SU-DHL-6 (cell line): ENCODE measurements around the gene CREG2.

Experiments used
- H2AFZ ChIP-seq: fragments of 200-600 bp; sonication (generic); 2 replicates; pipeline ENCODE4 v1.6.1; 2014; ENCODE audit warnings: low read depth, mild to moderate bottlenecking, moderate library complexity, mixed read lengths, antibody characterized with exemption, low read length; ENCODE audit not compliant: severe bottlenecking
- H3F3A ChIP-seq: fragments of 200-600 bp; shearing (Covaris generic); 2 replicates; pipeline ENCODE4 v1.6.0; 2016; ENCODE audit warnings: antibody characterized with exemption, mild to moderate bottlenecking; ENCODE audit not compliant: insufficient read depth
- H3K27ac ChIP-seq: fragments of 200-600 bp; sonication (generic); 2 replicates; pipeline ENCODE4 v1.5.1; 2016; ENCODE audit warnings: low read depth, mild to moderate bottlenecking, low read length, moderate library complexity, mixed read lengths
- H3K27me3 ChIP-seq: fragments of 200-600 bp; sonication (generic), shearing (Covaris generic); 2 replicates; pipeline ENCODE4 v1.6.0; 2014; ENCODE audit warnings: mild to moderate bottlenecking, low read length
- H3K36me3 ChIP-seq: fragments of 200-600 bp; sonication (generic); 2 replicates; pipeline ENCODE4 v1.6.1; 2014; ENCODE audit warnings: mild to moderate bottlenecking, low read length, mixed read lengths
- H3K4me2 ChIP-seq: fragments of 300-600, 200-600 bp; shearing (Covaris generic), sonication (generic); 2 replicates; pipeline ENCODE4 v1.6.0; 2014; ENCODE audit warnings: low read length, low read depth, mild to moderate bottlenecking; ENCODE audit not compliant: poor library complexity, severe bottlenecking
- H3K4me3 ChIP-seq: fragments of 200-600 bp; sonication (generic); 2 replicates; pipeline ENCODE4 v1.5.1; 2014; ENCODE audit warnings: antibody characterized with exemption, low read length, mild to moderate bottlenecking, mixed read lengths; ENCODE audit not compliant: insufficient read depth, poor library complexity, severe bottlenecking
- H3K79me2 ChIP-seq: fragments of 200-600 bp; sonication (generic); 2 replicates; pipeline ENCODE4 v1.6.1; 2014; ENCODE audit warnings: mild to moderate bottlenecking, low read length, moderate library complexity; ENCODE audit not compliant: insufficient read depth
- H3K9ac ChIP-seq: fragments of 200-600 bp; sonication (generic); 2 replicates; pipeline ENCODE4 v1.7.0; 2014; ENCODE audit warnings: mild to moderate bottlenecking, low read length
- H3K9me2 ChIP-seq: fragments of 200-600 bp; sonication (generic); replicated peaks from 2 replicates; pipeline ENCODE4 v1.6.1; 2014; ENCODE audit warnings: low read length; ENCODE audit not compliant: insufficient read depth
- H3K9me3 ChIP-seq: fragments of 200-600 bp; sonication (generic); 2 replicates; pipeline ENCODE4 v1.6.1; 2014; ENCODE audit warnings: low read length, mixed read lengths; ENCODE audit not compliant: insufficient read depth
- H4K20me1 ChIP-seq: fragments of 200-600 bp; sonication (generic); 2 replicates; pipeline ENCODE4 v1.6.1; 2014; ENCODE audit warnings: low read depth, mild to moderate bottlenecking, antibody characterized with exemption, low read length, moderate library complexity, mixed read lengths
- EZH2phosphoT487 ChIP-seq: fragments of 200-600 bp; sonication (generic), shearing (Covaris generic); conservative IDR thresholded peaks from 2 replicates; pipeline ENCODE4 v1.6.1; 2018; ENCODE audit warnings: mild to moderate bottlenecking, antibody characterized with exemption, low read length, moderate library complexity, mixed read lengths
- TF ChIP-seq, protein P1 (sequence below): fragments of 200-600 bp; sonication (generic); IDR thresholded peaks from one replicate; pipeline ENCODE4 v1.5.1; 2017; ENCODE audit warnings: antibody characterized with exemption, mild to moderate bottlenecking, low read length, moderate library complexity; ENCODE audit not compliant: insufficient read depth, poor library complexity, severe bottlenecking

Gene CREG2

DNA sequence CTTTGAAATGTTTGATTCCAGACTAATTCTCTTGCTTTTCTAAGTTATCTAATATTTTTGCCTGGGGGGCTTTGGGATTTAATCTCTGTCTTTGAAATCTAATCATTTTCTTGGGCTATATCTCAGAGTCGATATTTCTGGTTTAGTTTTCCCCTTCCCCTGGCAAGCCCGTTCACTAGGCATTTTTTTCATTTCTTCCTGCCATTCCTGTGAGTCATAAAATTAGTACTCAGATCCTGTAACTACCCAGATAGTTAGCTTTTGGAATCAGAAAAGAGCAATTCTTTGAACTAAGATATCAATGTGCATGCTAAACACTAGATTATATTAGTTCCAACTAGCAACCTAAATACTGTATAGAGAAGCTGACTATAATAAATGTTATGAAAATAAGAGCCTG lies 49.4 kb downstream of the CREG2 start:
- H3K9me2 ChIP-seq = no peaks in the 10 kb centered on the region
- no peak overlapping the region for H3K27ac ChIP-seq
- H2AFZ ChIP-seq = no peak overlapping the region
- H3K79me2 ChIP-seq = no peaks in the 10 kb centered on the region
- no peaks in the 10 kb centered on the region for H3K36me3 ChIP-seq
- H3K4me3 ChIP-seq = no peak overlapping the region
- no peak overlapping the region for H3K4me2 ChIP-seq
- TF ChIP-seq, protein P1, sequence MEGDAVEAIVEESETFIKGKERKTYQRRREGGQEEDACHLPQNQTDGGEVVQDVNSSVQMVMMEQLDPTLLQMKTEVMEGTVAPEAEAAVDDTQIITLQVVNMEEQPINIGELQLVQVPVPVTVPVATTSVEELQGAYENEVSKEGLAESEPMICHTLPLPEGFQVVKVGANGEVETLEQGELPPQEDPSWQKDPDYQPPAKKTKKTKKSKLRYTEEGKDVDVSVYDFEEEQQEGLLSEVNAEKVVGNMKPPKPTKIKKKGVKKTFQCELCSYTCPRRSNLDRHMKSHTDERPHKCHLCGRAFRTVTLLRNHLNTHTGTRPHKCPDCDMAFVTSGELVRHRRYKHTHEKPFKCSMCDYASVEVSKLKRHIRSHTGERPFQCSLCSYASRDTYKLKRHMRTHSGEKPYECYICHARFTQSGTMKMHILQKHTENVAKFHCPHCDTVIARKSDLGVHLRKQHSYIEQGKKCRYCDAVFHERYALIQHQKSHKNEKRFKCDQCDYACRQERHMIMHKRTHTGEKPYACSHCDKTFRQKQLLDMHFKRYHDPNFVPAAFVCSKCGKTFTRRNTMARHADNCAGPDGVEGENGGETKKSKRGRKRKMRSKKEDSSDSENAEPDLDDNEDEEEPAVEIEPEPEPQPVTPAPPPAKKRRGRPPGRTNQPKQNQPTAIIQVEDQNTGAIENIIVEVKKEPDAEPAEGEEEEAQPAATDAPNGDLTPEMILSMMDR = no peak
- TF ChIP-seq EZH2phosphoT487 = no peak
- no peak overlapping the region for H3K9ac ChIP-seq
- H4K20me1 ChIP-seq = no peaks in the 10 kb centered on the region
- H3F3A ChIP-seq = no peaks in the 10 kb centered on the region
- H3K27me3 ChIP-seq = no peaks in the 10 kb centered on the region
- H3K9me3 ChIP-seq = no peaks in the 10 kb centered on the region

DNA sequence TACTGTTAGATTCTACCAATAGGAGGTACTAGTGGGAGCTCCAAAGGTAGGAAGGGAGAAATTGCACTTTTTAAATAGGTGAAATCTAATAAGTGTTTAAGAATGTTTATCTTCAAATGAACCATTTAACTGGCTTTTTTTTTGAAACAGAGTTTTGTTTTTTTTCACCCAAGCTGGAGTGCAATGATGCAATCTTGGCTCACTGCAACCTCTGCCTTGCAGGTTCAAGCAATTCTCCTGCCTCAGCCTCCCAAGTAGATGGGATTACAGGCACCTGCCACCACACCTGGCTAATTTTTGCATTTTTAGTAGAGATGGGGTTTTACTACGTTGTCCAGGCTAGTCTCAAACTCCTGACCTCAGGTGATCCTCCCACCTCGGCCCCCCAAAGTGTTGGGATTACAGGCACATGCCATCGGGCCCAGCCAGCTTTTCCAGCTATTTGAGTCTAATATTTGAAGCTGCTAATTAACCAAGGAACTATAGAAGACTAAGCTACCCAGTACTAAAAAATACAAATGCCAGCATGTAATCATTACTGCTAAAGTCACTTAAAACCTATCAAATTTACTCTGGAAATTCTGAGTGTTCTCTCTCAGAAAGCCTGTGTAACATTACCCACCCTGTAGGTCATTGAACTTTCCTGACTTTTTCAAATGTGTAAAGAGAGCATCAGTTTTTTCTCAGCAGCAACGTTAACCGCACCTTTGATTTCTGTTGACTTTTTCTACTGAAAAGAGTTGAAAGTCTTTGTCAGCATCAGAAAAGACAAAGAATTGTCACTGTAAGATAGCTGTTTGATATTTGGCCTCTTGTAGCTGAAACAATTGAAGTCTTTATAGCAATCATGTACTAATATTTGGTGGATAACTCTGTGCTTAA lies 54.2 kb downstream of the CREG2 start:
- Histone ChIP-seq H3K9me2 (no peaks in the 10 kb centered on the region), H3K4me3 (no peak overlapping the region), H3K4me2 (no peak overlapping the region), H3K27ac (no peak overlapping the region), H4K20me1 (no peaks in the 10 kb centered on the region), H2AFZ (no peak overlapping the region), H3F3A (no peaks in the 10 kb centered on the region), H3K27me3 (no peaks in the 10 kb centered on the region), H3K9me3 (no peaks in the 10 kb centered on the region), H3K79me2 (no peaks in the 10 kb centered on the region), H3K36me3 (no peaks in the 10 kb centered on the region), H3K9ac (no peak overlapping the region)
- TF ChIP-seq EZH2phosphoT487 = no peak

DNA sequence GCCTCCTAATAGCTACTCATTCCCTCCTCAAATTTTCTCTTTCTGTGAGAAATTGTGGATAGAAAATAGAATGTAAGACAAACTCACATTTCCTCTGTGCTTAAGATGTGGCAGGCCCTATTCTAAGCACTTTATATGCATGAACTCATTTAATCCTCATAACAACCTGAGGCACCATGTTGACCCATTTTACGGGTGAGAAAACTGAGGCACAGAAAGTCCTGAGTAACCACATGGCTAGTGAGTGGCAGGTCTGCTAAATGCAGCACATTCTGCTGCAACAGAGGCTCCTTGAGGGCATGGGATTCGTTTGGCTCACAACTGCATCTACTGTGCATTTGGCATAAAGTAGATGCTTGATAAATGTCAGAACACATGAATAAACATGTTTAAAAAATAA lies 56.1 kb downstream of the CREG2 start:
- Histone ChIP-seq H3K9me3 (no peaks in the 10 kb centered on the region; the same call in 1 of the 2 replicates), H3K27me3 (no peaks in the 10 kb centered on the region), H3K4me2 (no peak overlapping the region), H4K20me1 (no peaks in the 10 kb centered on the region), H3K4me3 (no peak overlapping the region), H3K79me2 (no peaks in the 10 kb centered on the region), H3K36me3 (no peaks in the 10 kb centered on the region), H2AFZ (no peak overlapping the region), H3K9ac (no peak overlapping the region), H3K27ac (no peak overlapping the region), H3K9me2 (no peaks in the 10 kb centered on the region), H3F3A (no peaks in the 10 kb centered on the region)
- TF ChIP-seq, protein P1 = no peak
- TF ChIP-seq EZH2phosphoT487 = no peak

DNA sequence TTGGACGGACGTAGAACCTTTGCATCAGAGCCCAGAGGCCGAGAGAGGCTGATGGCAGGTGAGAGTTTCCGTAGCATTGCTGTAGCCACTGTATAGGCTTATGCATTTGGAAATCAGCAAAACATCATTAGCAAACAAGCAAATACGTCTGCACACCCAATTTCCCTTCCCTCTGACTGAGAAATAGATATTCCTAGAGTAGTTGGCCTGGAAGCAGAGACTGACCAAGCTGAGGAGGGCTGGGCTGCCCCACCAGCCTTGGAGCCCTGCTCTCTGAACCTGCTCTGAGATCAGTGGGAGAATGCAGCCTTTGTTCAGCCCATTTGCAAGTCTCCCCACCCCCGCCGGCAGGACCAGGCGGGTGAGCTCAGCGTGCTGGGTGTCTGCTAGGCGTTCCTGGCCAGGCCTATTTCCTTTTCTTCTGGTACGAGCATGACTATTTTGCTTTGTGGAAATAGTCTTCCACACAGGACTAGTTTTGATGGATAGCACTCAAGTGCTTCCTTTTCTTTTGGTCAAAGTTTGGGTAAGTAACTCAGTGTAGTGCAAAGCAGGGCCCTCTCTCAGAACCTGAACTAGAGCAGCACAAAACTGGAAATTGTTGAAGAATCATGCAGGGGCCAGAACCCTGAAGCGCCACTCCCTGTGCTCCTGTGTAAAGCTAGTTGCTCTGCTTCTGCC lies 56.9 kb downstream of the CREG2 start:
- H4K20me1 ChIP-seq = no peaks in the 10 kb centered on the region
- H3K79me2 ChIP-seq = no peaks in the 10 kb centered on the region
- TF ChIP-seq EZH2phosphoT487 = no peak
- TF ChIP-seq, protein P1 = no peak
- H3K9ac ChIP-seq = no peak overlapping the region
- H3K9me3 ChIP-seq = no peaks in the 10 kb centered on the region; the same call in 1 of the 2 replicates
- H3K27me3 ChIP-seq = no peaks in the 10 kb centered on the region
- no peak overlapping the region for H3K4me2 ChIP-seq
- H2AFZ ChIP-seq = no peak overlapping the region
- no peaks in the 10 kb centered on the region for H3F3A ChIP-seq
- H3K36me3 ChIP-seq = no peaks in the 10 kb centered on the region
- H3K4me3 ChIP-seq = no peak overlapping the region
- H3K9me2 ChIP-seq = no peaks in the 10 kb centered on the region
- no peak overlapping the region for H3K27ac ChIP-seq
